A549 (cell line): ENCODE data around the gene ZNF300. TPM values are rescaled to one million over a fixed set of nuclear protein-coding genes. Genes with fewer than 3 reads are reported as not detected.

Source experiments
- ATAC-seq, 2 experiments: fragments of 200-7000 bp in 1 of 2; fragments of >200 bp in 1 of 2; cut with Nextera tagmentation in 1 of 2; cut with Tn5 transposase in 1 of 2; 3 replicates each; pipeline versions ENCODE4 v1.8.0 to v1.9.1; 2018 to 2020; ENCODE audit warnings: mild to moderate bottlenecking in 1 of 2, moderate library complexity in 1 of 2
- CTCF ChIA-PET: fragments of 300-600 bp; sonication (Branson Sonifier 250); formaldehyde crosslinking; extraction: SDS; loops from one replicate; lab custom pipeline; 2021; ENCODE audit warnings: antibody characterized with exemption, inconsistent platforms; lab: Yijun Ruan, JAX
- POLR2A ChIA-PET: fragments of 350-600 bp; formaldehyde crosslinking; extraction: SDS; loops from one replicate; lab custom pipeline; 2021; ENCODE audit warnings: antibody characterized with exemption, inconsistent platforms; lab: Yijun Ruan, JAX
- DNase-seq, 2 experiments: peaks; one replicate each; pipeline versions ENCODE4 v3.0.0 to v3.0.0-alpha.2; 2011 to 2016; ENCODE audit warnings: low read depth in 1 of 2, low spot score in 1 of 2
- FAIRE-seq: peaks from 2 replicates; lab custom pipeline; 2011; peaks lifted over from hg19 to GRCh38; lab: Jason Lieb, UNC
- H3K27ac ChIP-seq, 2 experiments: fragments of >200 bp; sonication (Bioruptor Twin); formaldehyde crosslinking; 3 replicates each; pipeline ENCODE4 v1.5.1; 2016 to 2017
- H3K4me1 ChIP-seq: fragments of >200 bp; sonication (Bioruptor Twin); formaldehyde crosslinking; 3 replicates; pipeline ENCODE4 v1.6.1; 2016
- H3K4me2 ChIP-seq: fragments of >200 bp; sonication (Bioruptor Twin); formaldehyde crosslinking; 3 replicates; pipeline ENCODE4 v1.6.1; 2016
- H3K4me3 ChIP-seq: fragments of >200 bp; sonication (Bioruptor Twin); formaldehyde crosslinking; 3 replicates; pipeline ENCODE4 v1.5.1; 2016
- H3K9me3 ChIP-seq: fragments of >200 bp; sonication (Bioruptor Twin); formaldehyde crosslinking; 3 replicates; pipeline ENCODE4 v1.6.1; 2016
- BHLHE40 ChIP-seq: IDR thresholded peaks from 2 replicates; pipeline ENCODE4 v1.6.1; 2012; ENCODE audit warnings: low read depth, low read length, inconsistent platforms
- CBX2 ChIP-seq: fragments of 200-600 bp; sonication (generic); IDR thresholded peaks from 2 replicates; pipeline ENCODE4 v1.6.1; 2016; ENCODE audit warnings: low read depth, mild to moderate bottlenecking, borderline replicate concordance
- CHD2 ChIP-seq: fragments of 150-350 bp; IDR thresholded peaks from 2 replicates; pipeline ENCODE4 v1.6.1; 2014; ENCODE audit warnings: low read length; ENCODE audit not compliant: partially characterized antibody
- EHMT2 ChIP-seq: fragments of 200-600 bp; sonication (generic); IDR thresholded peaks from 2 replicates; pipeline ENCODE4 v1.6.1; 2016; ENCODE audit warnings: antibody characterized with exemption, low read depth, mild to moderate bottlenecking, moderate library complexity
- ESRRA ChIP-seq: fragments of 150-350 bp; IDR thresholded peaks from 2 replicates; pipeline ENCODE4 v1.6.1; 2014; ENCODE audit warnings: mild to moderate bottlenecking, low read length, borderline replicate concordance
- GATA3 ChIP-seq: IDR thresholded peaks from 2 replicates; pipeline ENCODE4 v1.6.1; 2012; ENCODE audit warnings: borderline replicate concordance
- HEYL ChIP-seq: fragments of 250-450 bp; sonication (Bioruptor Pico); IDR thresholded peaks from 2 replicates; pipeline ENCODE4 v1.8.0; 2021; ENCODE audit warnings: mild to moderate bottlenecking, moderate library complexity
- HOXA7 ChIP-seq: fragments of 250-450 bp; sonication (Bioruptor Pico); IDR thresholded peaks from 2 replicates; pipeline ENCODE4 v1.5.0; 2020; ENCODE audit warnings: mild to moderate bottlenecking, moderate library complexity
- HOXB5 ChIP-seq: fragments of 250-450 bp; sonication (Bioruptor Pico); IDR thresholded peaks from 2 replicates; pipeline ENCODE4 v1.5.0; 2020; ENCODE audit warnings: mild to moderate bottlenecking, moderate library complexity
- JUN ChIP-seq, 2 experiments: fragments of >200 bp; sonication (Bioruptor Twin); formaldehyde crosslinking; IDR thresholded peaks; 2 replicates in 1 of 2; 3 replicates in 1 of 2; pipeline ENCODE4 v1.6.1; 2016 to 2017
- JUNB ChIP-seq: fragments of >200 bp; sonication (Bioruptor Twin); formaldehyde crosslinking; IDR thresholded peaks from 2 replicates; pipeline ENCODE4 v1.6.1; 2016
- KDM1A ChIP-seq: fragments of 200-600 bp; sonication (generic); IDR thresholded peaks from 2 replicates; pipeline ENCODE4 v1.6.1; 2016; ENCODE audit warnings: low read depth, mild to moderate bottlenecking
- NFE2L2 ChIP-seq: fragments of 150-350 bp; conservative IDR thresholded peaks from 2 replicates; pipeline ENCODE4 v1.6.1; 2014; ENCODE audit warnings: low read length
- NPAS2 ChIP-seq: fragments of 250-450 bp; sonication (Bioruptor Pico); IDR thresholded peaks from 2 replicates; pipeline ENCODE4 v1.8.0; 2022; ENCODE audit warnings: mild to moderate bottlenecking, moderate library complexity, borderline replicate concordance
- NR3C1 ChIP-seq: fragments of >200 bp; sonication (Bioruptor Twin); formaldehyde crosslinking; IDR thresholded peaks from 3 replicates; pipeline ENCODE4 v1.6.1; 2017
- PHF8 ChIP-seq: fragments of 200-600 bp; sonication (generic); IDR thresholded peaks from 2 replicates; pipeline ENCODE4 v1.6.1; 2016; ENCODE audit warnings: low read depth, mild to moderate bottlenecking, antibody characterized with exemption, moderate library complexity, borderline replicate concordance
- POLR2AphosphoS2 ChIP-seq: conservative IDR thresholded peaks from 2 replicates; pipeline ENCODE4 v1.6.1; 2012; ENCODE audit warnings: low read length, improper control_type of control experiment, inconsistent platforms
- RAD21 ChIP-seq, 2 experiments: fragments of >200 bp in 1 of 2; sonication (Bioruptor Twin) in 1 of 2; formaldehyde crosslinking in 1 of 2; IDR thresholded peaks in 1 of 2; conservative IDR thresholded peaks in 1 of 2; 2 replicates in 1 of 2; 3 replicates in 1 of 2; pipeline ENCODE4 v1.6.1; 2012 to 2018; ENCODE audit warnings: inconsistent platforms in 1 of 2
- RCOR1 ChIP-seq: fragments of 150-350 bp; IDR thresholded peaks from 2 replicates; pipeline ENCODE4 v1.6.1; 2014; ENCODE audit warnings: antibody characterized with exemption, low read length, low read depth
- RFX5 ChIP-seq: fragments of 450-650 bp; IDR thresholded peaks from 2 replicates; pipeline ENCODE4 v1.7.1; 2014; ENCODE audit warnings: antibody characterized with exemption, mild to moderate bottlenecking, moderate library complexity
- SMC3 ChIP-seq: fragments of >200 bp; sonication (Bioruptor Twin); formaldehyde crosslinking; IDR thresholded peaks from 3 replicates; pipeline ENCODE4 v1.6.1; 2018; ENCODE audit warnings: inconsistent platforms
- SREBF2 ChIP-seq: fragments of 450-650 bp; IDR thresholded peaks from 2 replicates; pipeline ENCODE4 v1.6.1; 2014; ENCODE audit warnings: mild to moderate bottlenecking, moderate library complexity
- ZNF302 ChIP-seq: fragments of 250-450 bp; sonication (Bioruptor Pico); IDR thresholded peaks from 2 replicates; pipeline ENCODE4 v1.9.0; 2021; ENCODE audit warnings: inconsistent platforms, mild to moderate bottlenecking, moderate library complexity
- ZSCAN20 ChIP-seq: fragments of 250-450 bp; sonication (Bioruptor Pico); IDR thresholded peaks from 2 replicates; pipeline ENCODE4 v1.8.0; 2022; ENCODE audit warnings: mild to moderate bottlenecking, moderate library complexity
- WGBS: methylation state at CpG from one replicate; pipeline ENCODE4 v1.1.6; 2017; ENCODE audit errors: missing lambda C conversion rate; 5-methylcytosine and 5-hydroxymethylcytosine counted together
- polyA plus RNA-seq, 4 experiments: library from polyadenylated mRNA; depleted of rRNA in 3 of 4; stranded (reverse); fragments of >200 nt; fragmentation: RNase III in 1 of 4; extraction: RNeasy Plus Mini Kit Qiagen cat#74134 plus additional on column Dnase treatment in 1 of 4; gene quantifications; 2 replicates in 3 of 4; 3 replicates in 1 of 4; pipeline ENCODE4 v1.2.3, GENCODE V29; 2011 to 2017
- TF ChIP-seq, protein P1 (sequence below): fragments of >200 bp; sonication (Bioruptor Twin); formaldehyde crosslinking; IDR thresholded peaks from 2 replicates; pipeline ENCODE4 v1.6.1; 2016
- TF ChIP-seq, protein P2 (sequence below): IDR thresholded peaks from 2 replicates; pipeline ENCODE4 v1.6.1; 2012; ENCODE audit warnings: low read depth, borderline replicate concordance
- TF ChIP-seq, protein P3 (sequence below): fragments of 250-450 bp; sonication (Bioruptor Pico); IDR thresholded peaks from 2 replicates; pipeline ENCODE4 v1.5.0; 2020; ENCODE audit warnings: low read depth, mild to moderate bottlenecking, moderate library complexity
- TF ChIP-seq, protein P4 (sequence below): fragments of 250-450 bp; sonication (Bioruptor Pico); IDR thresholded peaks from 2 replicates; pipeline ENCODE4 v1.5.0; 2021; ENCODE audit warnings: mild to moderate bottlenecking, moderate library complexity, borderline replicate concordance
- TF ChIP-seq, protein P5 (sequence below): fragments of 150-350 bp; IDR thresholded peaks from 2 replicates; pipeline ENCODE4 v1.6.1; 2014; ENCODE audit warnings: low read depth, mild to moderate bottlenecking, low read length

Gene ZNF300
- polyA plus RNA-seq, 2 of the 4 experiments (the other 2 are of a cell fraction) = 4.5 to 9.1 TPM

DNA sequence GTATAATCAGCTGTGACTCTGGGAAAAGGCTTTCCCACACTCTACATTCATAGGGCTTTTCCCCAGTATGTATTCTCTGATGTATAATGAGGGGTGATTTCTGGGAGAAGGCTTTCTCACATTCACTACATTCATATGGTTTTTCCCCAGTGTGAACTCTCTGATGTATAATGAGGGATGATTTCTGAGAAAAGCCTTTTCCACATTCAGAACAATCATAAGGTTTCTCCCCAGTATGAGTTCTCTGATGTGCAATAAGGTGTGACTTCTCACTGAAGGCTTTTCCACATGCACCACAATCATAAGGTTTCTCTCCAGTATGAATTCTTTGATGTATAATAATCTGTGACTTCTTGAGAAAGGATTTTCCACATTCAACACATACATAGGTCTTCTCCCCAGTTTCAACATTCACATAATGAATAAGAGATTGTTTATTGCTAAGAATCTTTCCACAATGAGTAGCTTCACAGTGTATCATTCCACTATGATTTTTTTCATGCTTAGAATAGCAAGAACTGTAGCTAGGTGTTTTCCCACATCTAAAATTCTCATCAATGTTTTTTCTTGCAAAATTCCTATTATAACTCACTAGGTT, 26.7 kb upstream of the ZNF300 start:
- CTCF ChIA-PET = no interaction called here
- Histone ChIP-seq H3K9me3 (peaks cover 74% of the 10 kb centered on the region), H3K4me2 (no peak overlapping the region), H3K27ac (no peak overlapping the region), H3K4me3 (no peak overlapping the region), H3K4me1 (no peaks in the 10 kb centered on the region)
- TF ChIP-seq GATA3 (peak; percentile 52; the same call in 1 of the 2 replicates), CHD2 (no peak)
- TF ChIP-seq, protein P1, sequence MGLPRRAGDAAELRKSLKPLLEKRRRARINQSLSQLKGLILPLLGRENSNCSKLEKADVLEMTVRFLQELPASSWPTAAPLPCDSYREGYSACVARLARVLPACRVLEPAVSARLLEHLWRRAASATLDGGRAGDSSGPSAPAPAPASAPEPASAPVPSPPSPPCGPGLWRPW = no peak
- TF ChIP-seq, protein P2, sequence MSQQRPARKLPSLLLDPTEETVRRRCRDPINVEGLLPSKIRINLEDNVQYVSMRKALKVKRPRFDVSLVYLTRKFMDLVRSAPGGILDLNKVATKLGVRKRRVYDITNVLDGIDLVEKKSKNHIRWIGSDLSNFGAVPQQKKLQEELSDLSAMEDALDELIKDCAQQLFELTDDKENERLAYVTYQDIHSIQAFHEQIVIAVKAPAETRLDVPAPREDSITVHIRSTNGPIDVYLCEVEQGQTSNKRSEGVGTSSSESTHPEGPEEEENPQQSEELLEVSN = no peak
- DNase-seq = no peak
- FAIRE-seq = peak; percentile 32
- POLR2A ChIA-PET = no interaction called here
- ATAC-seq = no peak

DNA sequence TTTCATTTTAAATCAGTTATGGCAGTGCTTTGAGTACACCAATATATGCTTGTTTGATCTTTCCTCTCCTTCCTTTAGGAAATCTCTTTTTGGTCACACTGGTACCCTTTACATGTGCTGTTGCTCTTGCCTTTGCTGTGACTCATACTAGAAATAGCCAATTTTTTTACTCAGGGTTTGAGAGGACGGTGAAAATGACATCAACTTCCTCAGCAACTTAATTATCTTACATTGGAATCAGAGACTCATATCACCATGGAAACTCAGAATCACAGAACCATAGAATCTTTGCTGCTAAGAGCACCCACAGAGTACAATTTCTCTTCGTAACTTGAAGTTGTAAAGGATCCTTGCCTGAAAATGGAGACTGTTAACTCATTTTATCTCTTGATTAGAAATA, 13.8 kb upstream of the ZNF300 start:
- ChIA-PET CTCF (no interaction called here), POLR2A (no interaction called here)
- 3% methylated on average over 2 of the region's 2 CpGs for whole genome bisulfite sequencing
- Histone ChIP-seq H3K4me2 (no peak overlapping the region), H3K4me3 (no peak overlapping the region), H3K4me1 (no peaks in the 10 kb centered on the region), H3K27ac (no peak overlapping the region), H3K9me3 (peaks cover 37% of the 10 kb centered on the region; the same call in 2 of the 3 replicates)
- ATAC-seq (no peak), DNase-seq (no peak), FAIRE-seq (no peak)
- TF ChIP-seq, protein P3, sequence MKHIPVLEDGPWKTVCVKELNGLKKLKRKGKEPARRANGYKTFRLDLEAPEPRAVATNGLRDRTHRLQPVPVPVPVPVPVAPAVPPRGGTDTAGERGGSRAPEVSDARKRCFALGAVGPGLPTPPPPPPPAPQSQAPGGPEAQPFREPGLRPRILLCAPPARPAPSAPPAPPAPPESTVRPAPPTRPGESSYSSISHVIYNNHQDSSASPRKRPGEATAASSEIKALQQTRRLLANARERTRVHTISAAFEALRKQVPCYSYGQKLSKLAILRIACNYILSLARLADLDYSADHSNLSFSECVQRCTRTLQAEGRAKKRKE = no peak
- TF ChIP-seq NPAS2 (CRISPR knock-in tag) (no peak), BHLHE40 (no peak), SREBF2 (no peak), POLR2AphosphoS2 (no peak), ESRRA (no peak), PHF8 (no peak), CBX2 (no peak), RCOR1 (no peak), KDM1A (no peak), NR3C1 (no peak), RFX5 (no peak), SMC3 (no peak)

DNA sequence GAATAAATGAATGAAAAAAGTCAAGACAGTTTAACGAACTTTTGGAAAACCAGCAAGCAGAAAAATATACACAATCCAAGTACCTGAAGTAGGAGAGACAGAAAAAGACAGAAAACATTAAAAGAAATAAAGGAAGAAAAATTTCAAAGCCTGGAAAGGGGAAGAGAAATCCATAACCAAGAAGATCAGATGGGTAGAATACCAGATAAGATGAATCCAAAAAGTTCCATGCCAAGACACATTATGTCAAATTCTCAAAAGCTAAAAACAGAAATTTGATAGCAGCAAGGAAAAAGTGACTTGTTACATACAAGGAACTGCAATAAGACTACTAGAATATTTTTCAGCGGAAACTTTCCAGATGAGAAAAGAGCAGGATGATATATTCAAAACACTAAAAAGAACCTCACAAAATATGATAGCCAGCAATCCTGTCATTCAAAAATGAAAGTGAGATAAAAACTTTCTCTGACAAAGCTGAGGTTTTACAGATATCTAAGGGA, 7.6 kb upstream of the ZNF300 start:
- Histone ChIP-seq H3K27ac (no peak overlapping the region), H3K4me1 (no peaks in the 10 kb centered on the region), H3K4me2 (no peak overlapping the region), H3K9me3 (peaks cover 39% of the 10 kb centered on the region; the same call in 2 of the 3 replicates), H3K4me3 (no peak overlapping the region)
- no peak for ATAC-seq
- TF ChIP-seq, protein P2 = no peak
- no peak for TF ChIP-seq ZSCAN20 (CRISPR knock-in tag)
- no peak for TF ChIP-seq ZNF302 (CRISPR knock-in tag)
- no peak for TF ChIP-seq HOXB5 (CRISPR knock-in tag)
- TF ChIP-seq, protein P4, sequence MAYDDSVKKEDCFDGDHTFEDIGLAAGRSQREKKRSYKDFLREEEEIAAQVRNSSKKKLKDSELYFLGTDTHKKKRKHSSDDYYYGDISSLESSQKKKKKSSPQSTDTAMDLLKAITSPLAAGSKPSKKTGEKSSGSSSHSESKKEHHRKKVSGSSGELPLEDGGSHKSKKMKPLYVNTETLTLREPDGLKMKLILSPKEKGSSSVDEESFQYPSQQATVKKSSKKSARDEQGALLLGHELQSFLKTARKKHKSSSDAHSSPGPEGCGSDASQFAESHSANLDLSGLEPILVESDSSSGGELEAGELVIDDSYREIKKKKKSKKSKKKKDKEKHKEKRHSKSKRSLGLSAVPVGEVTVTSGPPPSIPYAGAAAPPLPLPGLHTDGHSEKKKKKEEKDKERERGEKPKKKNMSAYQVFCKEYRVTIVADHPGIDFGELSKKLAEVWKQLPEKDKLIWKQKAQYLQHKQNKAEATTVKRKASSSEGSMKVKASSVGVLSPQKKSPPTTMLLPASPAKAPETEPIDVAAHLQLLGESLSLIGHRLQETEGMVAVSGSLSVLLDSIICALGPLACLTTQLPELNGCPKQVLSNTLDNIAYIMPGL = no peak
- no peak for TF ChIP-seq JUN (IDR thresholded peaks at IDR 0.05)
- no peak for TF ChIP-seq EHMT2
- no peak for TF ChIP-seq RAD21 (conservative IDR thresholded peaks at IDR 0.05 in 1 of 2, IDR thresholded peaks at IDR 0.05 in 1 of 2)
- TF ChIP-seq RCOR1 = no peak
- TF ChIP-seq HOXA7 (CRISPR knock-in tag) = no peak
- TF ChIP-seq NFE2L2 = no peak
- TF ChIP-seq POLR2AphosphoS2 = no peak
- no peak for TF ChIP-seq NR3C1
- no peak for TF ChIP-seq JUNB
- TF ChIP-seq HEYL (CRISPR knock-in tag) = no peak
- TF ChIP-seq GATA3 = no peak
- TF ChIP-seq SMC3 = no peak
- TF ChIP-seq, protein P5, sequence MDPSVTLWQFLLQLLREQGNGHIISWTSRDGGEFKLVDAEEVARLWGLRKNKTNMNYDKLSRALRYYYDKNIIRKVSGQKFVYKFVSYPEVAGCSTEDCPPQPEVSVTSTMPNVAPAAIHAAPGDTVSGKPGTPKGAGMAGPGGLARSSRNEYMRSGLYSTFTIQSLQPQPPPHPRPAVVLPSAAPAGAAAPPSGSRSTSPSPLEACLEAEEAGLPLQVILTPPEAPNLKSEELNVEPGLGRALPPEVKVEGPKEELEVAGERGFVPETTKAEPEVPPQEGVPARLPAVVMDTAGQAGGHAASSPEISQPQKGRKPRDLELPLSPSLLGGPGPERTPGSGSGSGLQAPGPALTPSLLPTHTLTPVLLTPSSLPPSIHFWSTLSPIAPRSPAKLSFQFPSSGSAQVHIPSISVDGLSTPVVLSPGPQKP = no peak
- no peak for TF ChIP-seq PHF8
- CTCF ChIA-PET = no interaction called here
- FAIRE-seq = no peak
- DNase-seq = no peak
- POLR2A ChIA-PET = no interaction called here
- 49% methylated on average over 2 of the region's 2 CpGs for WGBS
